GM18499 (cell line): ENCODE data around the gene PPARD.
"Not testable (repeated sequence)": the region's sequence is repeated elsewhere in the genome, so short reads cannot be mapped to it uniquely, and the experiment has no call there.

ENCODE experiments used
- ATAC-seq: cut with Tn5 transposase; IDR thresholded peaks from one replicate; pipeline ENCODE4 v1.9.1; 2021; ENCODE audit warnings: moderate number of reproducible peaks; ENCODE audit not compliant: insufficient read depth, unreplicated experiment

The PPARD gene

GRCh38 chr6:35311390-35312075 lies 30.8 kb upstream of the PPARD start:
- no peak for ATAC-seq

- no peak for ATAC-seq
Measured at GRCh38 chr6:35312076-35312800, 30.1 kb upstream of the PPARD start.

- no peak for ATAC-seq
Measured at GRCh38 chr6:35312807-35313206, 29.6 kb upstream of the PPARD start.

GRCh38 chr6:35317483-35318195 lies 24.7 kb upstream of the PPARD start:
- no peak for ATAC-seq

DNA sequence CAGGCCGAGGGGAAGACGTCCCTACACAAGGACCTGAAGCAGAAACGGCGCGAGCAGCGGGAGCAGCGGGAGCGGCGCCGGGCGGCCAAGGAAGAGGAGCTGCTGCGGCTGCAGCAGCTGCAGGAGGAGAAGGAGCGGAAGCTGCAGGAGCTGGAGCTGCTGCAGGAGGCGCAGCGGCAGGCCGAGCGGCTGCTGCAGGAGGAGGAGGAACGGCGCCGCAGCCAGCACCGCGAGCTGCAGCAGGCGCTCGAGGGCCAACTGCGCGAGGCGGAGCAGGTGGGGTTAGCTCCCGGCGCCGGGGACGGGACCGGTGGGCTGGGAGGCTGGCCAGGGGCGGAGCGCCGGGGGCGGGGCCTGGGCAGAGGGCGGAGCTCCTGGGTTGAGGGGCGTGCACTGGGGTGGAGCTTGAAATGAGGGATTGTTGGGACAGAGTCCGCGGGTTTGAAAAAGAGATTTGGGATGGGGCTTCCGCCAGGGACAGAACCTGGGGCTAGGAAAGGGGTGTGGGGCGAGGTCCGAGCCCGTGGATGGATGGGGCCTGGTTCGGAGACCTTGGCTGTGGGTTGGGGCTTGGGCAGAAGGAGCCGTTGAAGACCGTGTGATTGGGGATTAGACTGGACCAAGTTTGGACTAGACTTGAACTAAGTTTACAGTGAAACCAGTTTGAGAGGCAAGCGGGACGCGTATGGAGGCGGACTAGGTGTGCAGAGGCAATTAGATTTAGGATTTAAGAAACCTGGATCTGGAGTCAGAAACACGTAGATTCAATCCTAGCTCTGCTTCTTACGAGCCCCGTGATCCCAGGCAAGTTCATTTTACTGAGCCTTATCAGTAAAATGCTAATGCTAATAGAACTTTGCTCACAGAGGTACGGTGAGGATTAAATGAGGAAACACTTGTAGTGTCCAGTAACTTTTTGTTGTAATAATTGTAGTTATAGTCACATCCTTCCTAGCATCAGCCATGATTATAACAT lies 23.9 kb upstream of the PPARD start:
- ATAC-seq, result no peak

GRCh38 chr6:35319346-35320030 lies 22.9 kb upstream of the PPARD start:
- ATAC-seq, result no peak

DNA sequence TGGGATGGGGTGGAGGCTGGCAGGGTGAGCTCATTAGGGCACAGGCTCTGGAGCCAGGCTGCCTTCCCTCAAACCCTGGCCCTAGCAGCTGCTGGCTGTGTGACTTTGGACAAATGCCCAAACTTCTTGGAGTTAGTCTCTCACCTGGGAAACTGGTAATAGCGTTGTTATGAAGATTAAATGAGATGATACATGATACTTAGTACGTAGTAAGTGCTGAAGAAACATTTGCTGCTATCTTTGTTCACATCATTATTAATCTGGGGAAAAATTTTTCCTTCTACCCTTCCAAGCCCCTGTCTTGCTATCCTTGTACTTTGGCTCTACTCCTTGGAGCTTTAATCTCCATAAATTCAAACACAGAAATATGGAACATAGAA lies 22.3 kb upstream of the PPARD start:
- no peak for ATAC-seq

DNA sequence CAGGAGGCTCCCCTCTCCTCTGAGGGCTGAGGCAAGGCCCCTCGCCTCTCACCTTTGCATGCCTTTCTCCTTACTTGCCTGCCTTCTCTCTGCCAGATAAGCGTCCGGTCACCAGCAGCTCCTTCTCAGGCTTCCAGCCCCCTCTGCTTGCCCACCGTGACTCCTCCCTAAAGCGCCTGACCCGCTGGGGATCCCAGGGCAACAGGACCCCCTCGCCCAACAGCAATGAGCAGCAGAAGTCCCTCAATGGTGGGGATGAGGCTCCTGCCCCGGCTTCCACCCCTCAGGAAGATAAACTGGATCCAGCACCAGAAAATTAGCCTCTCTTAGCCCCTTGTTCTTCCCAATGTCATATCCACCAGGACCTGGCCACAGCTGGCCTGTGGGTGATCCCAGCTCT lies 21.3 kb upstream of the PPARD start:
- ATAC-seq, result no peak

GRCh38 chr6:35327349-35328027 lies 14.9 kb upstream of the PPARD start:
- no peak for ATAC-seq

DNA sequence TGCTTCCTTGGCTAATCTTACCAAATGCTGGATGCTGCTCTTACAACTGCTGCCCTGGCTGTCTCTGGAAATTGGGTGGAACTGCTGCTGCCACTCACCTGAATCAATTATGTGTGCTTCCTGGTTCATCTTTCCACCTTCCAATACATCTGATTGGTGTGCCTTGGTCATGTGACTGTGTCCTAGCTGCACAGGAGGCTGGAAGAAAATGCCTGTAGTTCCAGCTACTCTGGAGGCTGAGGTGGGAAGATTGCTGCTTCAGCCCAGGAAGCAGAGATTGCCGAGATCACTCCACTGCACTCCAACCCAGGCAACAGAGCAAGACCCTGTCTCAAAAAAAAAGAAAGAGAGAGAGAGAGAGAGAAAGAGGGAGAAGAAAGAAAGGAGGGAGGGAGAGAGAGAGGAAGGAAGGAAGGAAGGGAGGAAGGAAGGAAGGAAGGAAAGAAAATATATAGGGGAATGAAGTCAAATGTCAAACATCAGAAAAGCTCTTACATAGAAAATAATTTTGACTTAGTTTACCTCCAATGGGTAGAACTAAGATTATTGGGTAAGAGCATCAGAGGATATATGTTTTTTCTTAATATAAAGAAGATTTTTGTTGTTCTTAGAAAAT lies 14.1 kb upstream of the PPARD start:
- ATAC-seq, result no peak

GRCh38 chr6:35328965-35329364 lies 13.4 kb upstream of the PPARD start:
- ATAC-seq, result not testable (repeated sequence)

DNA sequence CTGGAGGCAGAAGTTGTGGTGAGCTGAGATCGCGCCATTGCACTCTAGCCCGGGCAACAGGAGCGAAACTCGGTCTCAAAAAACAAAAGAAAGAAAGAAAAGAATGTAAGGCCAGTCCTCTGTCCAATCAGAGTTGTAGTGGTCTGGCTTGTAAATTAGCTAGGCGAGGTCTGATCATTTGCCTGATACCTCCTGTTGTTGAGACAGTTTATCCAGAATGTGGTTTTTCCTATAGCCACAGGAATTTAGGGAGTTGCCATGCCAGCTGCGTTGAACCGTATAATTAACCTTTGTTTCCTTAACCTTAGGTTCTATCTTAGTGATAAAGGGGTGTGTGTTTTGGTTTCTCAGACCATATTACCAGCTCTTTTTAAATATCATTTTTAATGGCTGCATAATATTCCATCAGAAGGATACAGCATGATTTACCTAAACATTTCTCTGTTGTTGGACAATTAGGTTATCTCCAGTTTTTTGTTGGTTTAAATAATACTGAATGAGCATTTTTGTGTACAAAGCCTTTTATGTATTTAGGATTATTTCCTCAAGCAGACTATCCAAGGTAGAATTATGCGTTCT lies 11.7 kb upstream of the PPARD start:
- no peak for ATAC-seq

DNA sequence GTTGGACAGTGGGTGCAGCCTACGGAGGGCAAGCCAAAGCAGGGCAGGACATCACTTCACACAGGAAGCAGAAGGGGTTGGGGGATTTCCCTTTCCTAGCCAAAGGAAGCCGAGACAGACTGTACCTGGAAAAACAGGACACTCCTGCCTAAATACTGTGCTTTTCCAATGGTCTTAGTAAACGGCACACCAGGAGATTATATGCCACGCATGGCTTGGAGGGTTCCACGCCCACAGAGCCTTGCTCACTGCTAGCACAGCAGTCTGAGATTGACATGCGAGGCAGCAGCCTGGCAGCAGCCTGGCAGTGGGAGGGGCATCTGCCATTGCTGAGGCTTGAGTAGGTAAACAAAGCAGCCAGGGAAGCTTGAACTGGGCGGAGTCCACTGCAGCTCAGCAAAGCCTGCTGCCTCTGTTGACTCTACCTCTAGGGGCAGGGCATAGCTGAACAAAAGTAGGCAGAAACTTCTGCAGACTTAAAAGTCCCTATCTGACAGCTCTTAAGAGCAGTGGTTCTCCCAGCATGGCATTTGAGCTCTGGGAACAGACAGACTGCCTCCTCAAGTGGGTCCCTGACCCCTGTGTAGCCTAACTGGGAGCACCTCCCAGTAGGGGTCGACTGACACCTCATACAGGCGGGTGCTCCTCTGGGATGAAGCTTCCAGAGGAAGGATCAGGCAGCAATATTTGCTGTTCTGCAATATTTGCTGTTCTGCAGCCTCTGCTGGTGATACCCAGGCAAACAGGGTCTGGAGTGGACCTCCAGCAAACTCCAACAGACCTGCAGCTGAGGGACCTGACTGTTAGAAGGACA lies 10.1 kb upstream of the PPARD start:
- ATAC-seq, result not testable (repeated sequence)

GRCh38 chr6:35341557-35341956 lies 801 bp upstream of the PPARD start:
- no peak for ATAC-seq

GRCh38 chr6:35343092-35343834 lies 905 bp downstream of the PPARD start:
- no peak for ATAC-seq

GRCh38 chr6:35343835-35344550 lies 1.6 kb downstream of the PPARD start:
- no peak for ATAC-seq
